CD4-positive, alpha-beta T cell treated with Interleukin-12 subunit alpha and Interleukin-12 subunit beta, for 1 hour (primary cell): ENCODE measurements around the gene UTP18.

ENCODE experiments used
- DNase-seq: peaks from one replicate; pipeline ENCODE4 v3.0.0-alpha.2; 2020

Gene UTP18

GRCh38 chr17:51335883-51336822 lies 75.8 kb downstream of the UTP18 start:
- DNase-seq = no peak

- DNase-seq = no peak
These were observed 81.1 kb downstream of the UTP18 start for GRCh38 chr17:51341457-51341856.

DNA sequence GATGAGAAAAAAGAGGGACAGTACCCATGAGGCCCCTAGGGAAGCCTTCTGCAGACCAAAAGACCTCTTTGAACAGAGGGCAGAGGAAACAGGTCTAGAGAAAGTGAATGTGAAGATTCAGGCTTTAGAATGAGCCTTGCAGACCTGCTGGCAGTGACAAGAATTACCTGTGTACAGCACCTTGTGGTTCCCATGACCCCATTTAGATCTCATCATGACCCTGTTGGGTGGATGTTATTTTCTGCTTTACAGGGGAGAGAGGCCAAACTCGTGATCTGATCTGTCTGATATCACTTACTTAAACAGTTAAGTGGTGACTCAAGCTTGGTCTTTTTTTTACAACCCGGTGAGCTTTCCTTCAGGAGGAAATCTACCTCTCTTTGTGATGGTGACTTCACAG lies 81.9 kb downstream of the UTP18 start:
- no peak for DNase-seq

DNA sequence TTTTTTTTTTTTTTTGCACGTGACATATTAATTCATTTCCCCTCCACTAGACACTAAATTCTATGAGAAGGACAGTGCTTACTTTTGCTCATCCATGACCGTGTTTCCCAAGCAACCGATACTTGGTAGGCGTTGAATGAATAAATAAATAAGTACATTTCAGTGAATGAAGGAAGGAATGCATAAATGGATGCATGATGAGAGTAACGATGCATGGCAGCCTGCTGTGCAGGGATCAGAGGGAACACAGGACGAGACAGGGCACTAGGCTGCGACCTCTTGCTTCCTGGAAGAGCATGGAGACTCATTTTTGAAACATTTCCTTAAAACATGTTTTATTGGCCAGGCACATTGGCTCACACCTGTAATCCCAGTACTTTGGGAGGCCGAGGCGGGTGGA lies 84.2 kb downstream of the UTP18 start:
- no peak for DNase-seq

GRCh38 chr17:51346218-51346982 lies 86.1 kb downstream of the UTP18 start:
- DNase-seq = no peak
